ENCODE data around the gene ARHGEF19. TPM values are rescaled to one million over a fixed set of nuclear protein-coding genes. Genes with fewer than 3 reads are reported as not detected.

The ARHGEF19 gene
- total and polyA plus RNA-seq, 2 of the 4 experiments (the other 2 are of a cell fraction), result 4.5 to 16.8 TPM

- Histone ChIP-seq H3K4me2 (ENCODE audit: low read depth, low read length) (peak overlapping the region; percentile 20; the same call in 1 of the 2 replicates), H4K8ac (ENCODE audit: low read depth in 2 of 2, low read length in 2 of 2) (peak overlapping the region; percentile 13 to 24; a peak in 2 of 4 replicates), H3K23ac (ENCODE audit: low read depth, low read length) (no peak overlapping the region), H2BK120ac (ENCODE audit: low read depth, low read length) (no peak overlapping the region), H3K79me1 (ENCODE audit: low read depth in 1 of 2, low read length in 2 of 2) (peaks cover 7 to 18% of the 10 kb centered on the region in 2 experiments; a peak in 3 of 4 replicates), H3K27me3 (ENCODE audit: control insufficient read depth, insufficient read depth, low read length) (no peaks in the 10 kb centered on the region), H2BK5ac (ENCODE audit: low read depth, low read length, poor library complexity, severe bottlenecking) (no peak overlapping the region), H2AK5ac (ENCODE audit: low read depth, low read length) (peak overlapping the region; percentile 45; the same call in 1 of the 2 replicates), H3K56ac (ENCODE audit: extremely low read depth, insufficient read depth, low read length) (no peak overlapping the region), H2AFZ (replicated peaks; ENCODE audit: low read length, poor library complexity) (no peak overlapping the region), H4K20me1 (ENCODE audit: insufficient read depth, low read length) (no peaks in the 10 kb centered on the region), H4K5ac (ENCODE audit: low read depth, low read length) (no peak overlapping the region; the same call in 1 of the 2 replicates), H3K18ac (ENCODE audit: low read depth, low read length) (no peak overlapping the region), H2AK9ac (replicated peaks; ENCODE audit: low read depth, low read length, poor library complexity) (peak overlapping the region; percentile 44), H3K9me3 (ENCODE audit: control insufficient read depth, insufficient read depth, low read length) (no peaks in the 10 kb centered on the region), H2BK20ac (ENCODE audit: low read depth, low read length) (no peak overlapping the region), H3K27ac (ENCODE audit: insufficient read depth, low read length) (no peak overlapping the region; the same call in 1 of the 2 replicates), H4K91ac (ENCODE audit: insufficient read depth, low read depth, low read length) (peak overlapping the region; percentile 20; the same call in 1 of the 2 replicates), H3K4me1 (ENCODE audit: control insufficient read depth, insufficient read depth, low read length) (peaks cover 9% of the 10 kb centered on the region), H3K4ac (ENCODE audit: low read depth, low read length) (peak overlapping the region; percentile 10), H2BK15ac (ENCODE audit: low read depth, low read length) (no peak overlapping the region), H3K4me3 (ENCODE audit: insufficient read depth, low read depth, low read length) (peak overlapping the region; percentile 8; the same call in 1 of the 2 replicates), H3K9ac (ENCODE audit: low read depth, low read length) (0 out of 2 replicates have a peak overlapping the region, but pooled peaks have one; percentile 37), H3K9me1 (ENCODE audit: insufficient read depth, low read length) (peaks cover 6% of the 10 kb centered on the region; the same call in 1 of the 2 replicates), H3K14ac (replicated peaks; ENCODE audit: low read depth, low read length) (0 out of 2 replicates have a peak overlapping the region, but pooled peaks have one; percentile 16), H3K36me3 (ENCODE audit: control insufficient read depth, insufficient read depth, low read length) (no peaks in the 10 kb centered on the region)
- 88% methylated on average over 4 of the region's 9 CpGs; no CpG with 5 or more reads in 1 of the 2 experiments for WGBS, 2 experiments (ENCODE audit: extremely low coverage in 2 of 2, insufficient read length in 1 of 2)
- in situ Hi-C loops (cut with MboI; ENCODE audit: low sequenced_read_pairs) (no loop called here), dilution Hi-C loops (cut with HindIII; ENCODE audit: low sequenced_read_pairs, unreplicated experiment) (no loop called here), intact Hi-C loops (cut with micrococcal nuclease) (loop anchor here (5.0 kb wide), 2 partner anchors 33 to 158 kb away; partner anchors contain the start of gene SZRD1)
- DNase-seq, result no peak
- CTCF ChIA-PET, result no interaction called here
- BruUV-seq (replicated peaks), result no TSS peak
- no peak for ATAC-seq (ENCODE audit: low read depth)
- POLR2A ChIA-PET (ENCODE audit: unreplicated experiment), result interaction anchor here (0.5 kb wide), 1 partner anchor 17 kb away, joined by 3 read pairs; no protein-coding TSS in a partner anchor
- no peak for TF ChIP-seq ELK1 (IDR thresholded peaks at IDR 0.05; ENCODE audit: borderline replicate concordance, low read depth, low read length)
- no peak for TF ChIP-seq USF2 (IDR thresholded peaks at IDR 0.05; ENCODE audit: low read depth, low read length)
- TF ChIP-seq POLR2A (IDR thresholded peaks at IDR 0.05; ENCODE audit: low read depth, low read length), result no peak
- no peak for TF ChIP-seq RFX5 (IDR thresholded peaks at IDR 0.05; ENCODE audit: low read depth, low read length)
- TF ChIP-seq RAD21 (IDR thresholded peaks at IDR 0.05; ENCODE audit: low read length), result no peak
- no peak for TF ChIP-seq MAZ (IDR thresholded peaks at IDR 0.05; ENCODE audit: borderline replicate concordance, low read depth, low read length)
- no peak for TF ChIP-seq CEBPB (IDR thresholded peaks at IDR 0.05; ENCODE audit: low read depth, low read length)
- TF ChIP-seq CHD1 (IDR thresholded peaks at IDR 0.05; ENCODE audit: low read depth, low read length), result no peak
- no peak for TF ChIP-seq MXI1 (IDR thresholded peaks at IDR 0.05; ENCODE audit: borderline replicate concordance, low read depth, low read length)
- no peak for TF ChIP-seq RCOR1 (IDR thresholded peaks at IDR 0.05; ENCODE audit: insufficient replicate concordance, low read length)
- no peak for TF ChIP-seq BHLHE40 (IDR thresholded peaks at IDR 0.05; ENCODE audit: low read depth, low read length)
- TF ChIP-seq FOS (IDR thresholded peaks at IDR 0.05; ENCODE audit: low read depth, low read length), result no peak
- TF ChIP-seq MAFK (IDR thresholded peaks at IDR 0.05; ENCODE audit: low read depth, low read length), result no peak
- TF ChIP-seq NFE2L2 (IDR thresholded peaks at IDR 0.05; ENCODE audit: low read depth, low read length), result no peak
These were observed 3.2 kb downstream of the ARHGEF19 start for GRCh38 chr1:16209132-16209846.
